HG03060 (cell line): ENCODE data around the gene DNAJC15.

Experiments
- ATAC-seq: cut with Tn5 transposase; IDR thresholded peaks from one replicate; pipeline ENCODE4 v1.9.1; 2021; ENCODE audit warnings: low read depth, moderate number of reproducible peaks; ENCODE audit not compliant: unreplicated experiment

DNAJC15 gene

DNA sequence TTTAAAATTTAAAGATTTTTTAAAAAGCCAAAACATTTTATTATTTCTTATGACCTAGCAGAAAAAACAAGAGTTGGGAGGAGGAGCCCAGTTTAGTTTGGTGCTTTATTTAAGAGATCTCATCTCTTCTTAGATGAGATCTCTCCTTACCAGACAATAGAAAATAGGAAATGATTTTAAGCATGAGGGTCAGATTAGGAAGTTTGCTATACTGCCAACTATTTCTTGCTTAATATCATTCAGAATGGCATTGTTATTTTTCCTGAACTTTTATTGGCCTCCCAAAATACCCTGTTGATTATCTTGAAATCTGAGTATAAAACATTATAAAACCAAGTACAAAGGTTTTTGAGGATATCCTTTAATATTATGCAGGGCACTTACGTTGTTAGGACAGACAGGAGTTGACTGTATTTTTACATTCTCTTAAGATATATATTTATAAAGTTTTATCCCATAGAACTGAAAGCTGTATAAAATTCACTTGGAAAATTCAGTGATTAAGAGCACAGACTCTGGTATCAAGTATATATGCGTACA, 56.1 kb downstream of the DNAJC15 start:
- ATAC-seq, result no peak

DNA sequence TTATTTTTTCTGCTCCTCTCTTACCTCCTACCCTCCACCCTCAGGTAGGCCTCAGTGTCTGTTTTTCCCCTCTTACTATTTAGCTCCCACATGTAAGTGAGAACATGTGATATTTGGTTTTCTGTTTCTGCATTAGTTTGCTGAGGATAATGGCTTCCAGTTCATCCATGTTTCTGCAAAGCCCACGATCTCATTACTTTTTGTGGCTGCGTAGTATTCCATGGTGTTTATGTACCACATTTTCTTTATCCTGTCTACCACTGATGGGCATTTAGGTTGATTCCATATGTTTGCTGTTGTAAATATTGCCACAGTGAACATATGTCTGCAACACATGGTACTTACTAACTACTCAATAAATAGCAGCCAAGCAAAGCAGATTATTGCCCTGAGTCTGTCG, 56.8 kb downstream of the DNAJC15 start:
- ATAC-seq, result no peak

- no peak for ATAC-seq
Observed at GRCh38 chr13:43081866-43082265, 58.5 kb downstream of the DNAJC15 start.

GRCh38 chr13:43083750-43084149, 60.4 kb downstream of the DNAJC15 start:
- no peak for ATAC-seq

DNA sequence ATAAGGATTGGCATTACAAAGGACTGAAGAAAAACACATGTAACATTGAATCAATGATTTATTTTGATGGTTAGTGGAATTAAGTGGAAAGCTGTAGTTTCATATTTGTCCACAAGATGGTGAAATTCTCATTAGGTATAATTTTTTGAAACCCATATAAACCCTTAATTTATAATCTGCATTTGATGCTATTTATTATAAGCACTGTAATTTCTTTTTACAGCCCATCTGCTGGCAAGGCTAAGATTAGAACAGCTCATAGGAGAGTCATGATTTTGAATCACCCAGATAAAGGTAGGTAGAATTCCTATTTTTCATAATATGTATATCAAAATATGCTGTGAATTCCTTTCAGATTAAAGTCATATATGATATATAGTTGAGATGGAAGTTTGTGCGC, 62.2 kb downstream of the DNAJC15 start:
- no peak for ATAC-seq

GRCh38 chr13:43086181-43086580, 62.8 kb downstream of the DNAJC15 start:
- ATAC-seq, result no peak

GRCh38 chr13:43088093-43088511, 64.7 kb downstream of the DNAJC15 start:
- no peak for ATAC-seq

DNA sequence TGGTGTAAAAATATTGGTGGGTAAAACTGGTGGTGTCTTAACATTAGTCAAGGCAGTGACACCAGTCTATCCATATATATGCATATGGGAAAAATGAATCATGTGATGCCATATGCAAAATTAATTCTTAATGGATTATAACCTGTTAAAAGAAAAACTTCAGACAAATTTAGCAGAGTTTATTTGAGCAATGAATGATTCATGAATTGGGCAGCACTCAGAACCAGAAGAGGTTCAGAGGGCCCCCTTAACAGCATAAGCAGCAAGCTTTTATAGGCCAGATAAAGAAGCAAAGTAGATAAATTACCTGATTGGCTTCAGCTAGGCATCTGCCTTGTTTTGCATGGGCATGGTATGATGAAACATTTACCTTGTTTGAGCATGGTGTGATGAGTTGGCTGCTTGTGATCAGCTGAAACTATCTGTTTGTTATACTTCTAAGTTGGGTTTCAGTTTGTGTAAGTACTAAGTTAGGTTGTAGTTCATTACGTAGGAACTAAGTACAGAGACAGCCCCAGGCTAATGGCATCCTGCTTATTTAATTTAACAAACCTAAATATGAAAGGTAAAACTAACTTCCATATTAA, 66.6 kb downstream of the DNAJC15 start:
- no peak for ATAC-seq

GRCh38 chr13:43094901-43095300, 71.5 kb downstream of the DNAJC15 start:
- no peak for ATAC-seq

- ATAC-seq, result no peak
Observed at GRCh38 chr13:43095771-43096719, 72.7 kb downstream of the DNAJC15 start.

DNA sequence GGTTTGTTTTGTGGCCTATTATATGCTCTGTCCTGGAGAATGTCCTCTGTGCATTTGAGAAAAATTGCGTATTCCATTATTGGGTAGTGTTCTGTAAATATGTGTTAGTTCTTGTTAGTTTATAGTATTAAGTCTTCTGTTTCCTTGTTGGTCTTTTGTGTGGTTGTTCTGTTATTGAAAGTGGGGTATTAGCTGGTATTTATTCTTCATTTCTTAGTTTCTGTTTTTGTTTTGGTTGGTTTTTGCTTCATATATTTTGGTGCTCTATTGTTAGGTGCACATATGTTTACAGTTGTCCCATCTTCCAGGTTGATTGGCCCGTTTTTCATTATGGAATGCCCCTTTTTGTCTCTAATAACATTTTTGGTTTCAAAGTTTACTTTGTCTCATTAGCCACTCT, 77.3 kb downstream of the DNAJC15 start:
- no peak for ATAC-seq

DNA sequence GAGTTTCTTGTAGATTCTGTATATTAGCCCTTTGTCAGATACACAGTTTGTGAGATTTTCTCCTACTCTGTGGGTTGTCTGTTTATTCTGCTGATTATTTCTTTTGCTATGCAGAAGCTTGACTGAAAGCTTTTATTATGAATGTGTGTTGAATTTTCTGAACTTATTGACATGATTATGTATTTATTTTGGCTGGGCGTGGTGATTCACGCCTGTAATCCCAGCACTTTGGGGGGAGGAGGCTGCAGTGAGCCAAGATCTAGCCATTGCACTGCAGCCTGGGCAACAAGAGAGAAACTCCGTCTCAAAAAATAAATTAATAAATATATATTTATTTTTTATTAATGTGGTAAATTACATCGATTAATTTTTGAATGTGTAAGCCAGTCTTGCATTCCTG, 78.9 kb downstream of the DNAJC15 start:
- ATAC-seq, result no peak

GRCh38 chr13:43107780-43108179, 84.4 kb downstream of the DNAJC15 start:
- no peak for ATAC-seq

DNA sequence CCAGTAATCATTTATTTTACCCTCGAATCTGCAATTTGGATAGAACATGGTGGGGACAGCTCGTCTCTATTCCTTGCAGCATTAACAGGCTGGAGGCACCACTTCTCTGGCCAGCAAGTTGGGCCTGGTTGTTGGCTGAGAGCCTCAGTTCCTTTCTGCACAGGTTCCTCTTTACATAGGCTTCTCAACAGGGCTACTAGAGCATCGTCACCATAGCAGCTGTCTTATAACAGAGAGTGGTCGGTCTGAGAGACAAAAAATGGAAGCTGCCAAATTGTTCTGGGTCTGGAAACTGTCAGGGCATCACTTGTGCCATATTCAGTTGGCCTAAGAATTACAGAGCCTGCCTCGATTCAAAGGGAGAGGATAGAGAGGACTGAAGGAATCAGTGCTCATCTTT, 86.7 kb downstream of the DNAJC15 start:
- no peak for ATAC-seq

DNA sequence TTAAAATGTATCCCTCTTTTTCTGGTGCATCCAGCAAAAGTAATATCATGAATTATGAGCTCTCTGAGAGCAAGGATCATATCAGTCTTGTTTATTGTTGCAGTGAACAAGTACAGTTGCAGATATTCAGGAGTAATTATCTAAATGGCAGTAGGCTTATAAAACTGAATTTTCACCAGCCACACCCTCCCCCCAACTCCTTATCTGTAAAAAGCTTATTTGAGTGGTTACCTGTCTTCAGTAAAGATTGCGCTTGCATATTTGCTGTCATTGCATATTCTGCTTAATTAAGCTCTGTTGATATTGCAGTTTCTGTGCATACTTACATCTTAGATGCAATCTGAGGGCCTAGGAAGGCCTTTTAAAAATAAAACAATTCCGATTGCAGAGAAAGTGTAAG, 87.3 kb downstream of the DNAJC15 start:
- ATAC-seq, result no peak

DNA sequence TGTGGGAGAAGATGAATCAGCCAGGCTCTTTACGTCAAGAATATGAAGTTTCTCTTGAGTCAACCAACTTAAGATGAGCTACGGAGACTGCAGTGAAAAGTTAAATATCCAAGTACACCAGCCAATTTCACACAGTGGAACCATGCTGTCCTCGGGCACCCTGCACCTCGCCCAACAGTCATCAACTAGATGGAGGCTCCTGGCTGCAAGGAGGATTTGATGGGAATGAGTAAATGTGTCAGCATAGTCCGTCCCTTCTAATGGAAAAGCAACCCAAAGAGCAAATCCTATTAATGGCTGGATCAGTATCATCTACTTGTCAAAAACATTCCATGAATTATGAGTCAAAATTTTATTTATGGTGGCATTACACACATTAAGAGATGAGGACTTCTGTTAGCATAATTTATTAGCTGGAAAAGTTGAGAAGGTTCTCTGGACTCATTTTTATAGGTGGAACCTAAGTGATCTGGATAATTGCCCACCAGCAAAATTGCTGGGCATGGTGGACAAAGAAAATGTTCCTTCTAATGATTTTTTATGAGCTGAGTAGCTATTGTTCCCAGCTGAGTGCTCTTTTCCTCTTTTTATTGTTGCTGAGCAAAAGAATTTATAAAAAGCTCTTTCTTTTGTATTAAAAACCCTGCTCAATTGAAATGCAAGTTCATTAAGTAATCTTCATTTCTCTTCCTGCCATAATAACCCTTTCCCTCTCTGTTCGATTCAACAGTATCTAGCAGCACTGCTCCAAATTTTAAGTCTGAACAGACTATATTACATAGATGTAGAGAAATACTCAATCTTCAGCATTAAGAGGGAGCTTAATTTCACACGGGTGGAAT, 88.4 kb downstream of the DNAJC15 start:
- no peak for ATAC-seq

- ATAC-seq, result no peak
Observed at GRCh38 chr13:43113603-43114002, 90.2 kb downstream of the DNAJC15 start.

DNA sequence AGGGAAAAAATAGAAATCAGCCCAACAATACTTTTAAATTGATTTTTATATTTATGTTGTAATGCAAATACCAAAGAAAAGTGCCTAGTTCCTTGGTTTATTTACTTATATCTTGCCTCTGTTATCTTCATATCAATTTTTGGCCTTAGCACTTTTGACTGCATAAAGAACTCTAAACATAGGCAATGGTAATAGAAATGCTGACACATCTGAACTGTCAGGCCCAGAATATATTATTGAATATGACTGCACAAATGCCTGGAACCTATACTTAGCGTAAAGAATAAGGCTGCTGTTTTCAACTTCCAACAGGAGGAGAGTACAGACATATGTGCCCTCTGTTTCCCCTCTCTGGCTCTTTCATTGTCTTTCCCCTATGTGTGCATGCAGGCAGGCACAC, 91.1 kb downstream of the DNAJC15 start:
- ATAC-seq, result no peak

GRCh38 chr13:43115141-43115540, 91.8 kb downstream of the DNAJC15 start:
- ATAC-seq, result no peak

- no peak for ATAC-seq
Observed at GRCh38 chr13:43116242-43116641, 92.9 kb downstream of the DNAJC15 start.

GRCh38 chr13:43118521-43118920, 95.1 kb downstream of the DNAJC15 start:
- ATAC-seq, result no peak
